Measurements from ENCODE around the gene GPC6.

Gene GPC6

GRCh38 chr13:93289053-93289452 is 62.4 kb downstream of the GPC6 start:
- Histone ChIP-seq H3K9me3 (replicated peaks in 1 of 2; ENCODE audit: control insufficient read depth in 2 of 2, insufficient read depth in 1 of 2, low read depth in 1 of 2, low read length in 2 of 2) (peaks cover 0 to 3% of the 10 kb centered on the region in 2 donors), H3K36me3 (replicated peaks in 1 of 2; ENCODE audit: control insufficient read depth in 2 of 2, insufficient read depth in 2 of 2, low read length in 2 of 2) (no peaks in the 10 kb centered on the region), H2AK5ac (ENCODE audit: low read depth, low read length) (no peak overlapping the region), H3K4me1 (ENCODE audit: control insufficient read depth in 2 of 2, insufficient read depth in 1 of 2, low read depth in 1 of 2, low read length in 2 of 2) (peaks cover 0 to 7% of the 10 kb centered on the region in 2 donors), H3K4me3 (ENCODE audit: low read length in 2 of 2) (no peak overlapping the region), H2AFZ (ENCODE audit: low read length) (no peak overlapping the region), H3K79me1 (ENCODE audit: low read depth, low read length) (no peaks in the 10 kb centered on the region), H3K4me2 (ENCODE audit: insufficient read depth, low read length, poor library complexity, severe bottlenecking) (no peak overlapping the region), H3K14ac (ENCODE audit: low read length) (no peak overlapping the region), H3K9ac (ENCODE audit: low read depth, low read length, poor library complexity) (no peak overlapping the region), H2BK12ac (ENCODE audit: low read length) (no peak overlapping the region), H4K91ac (ENCODE audit: low read depth, low read length, poor library complexity) (no peak overlapping the region), H3K27ac (replicated peaks; ENCODE audit: low read length) (no peak overlapping the region), H2BK120ac (ENCODE audit: low read depth, low read length) (no peak overlapping the region), H3K4ac (ENCODE audit: low read length) (no peak overlapping the region), H4K8ac (ENCODE audit: low read depth, low read length) (no peak overlapping the region), H3K18ac (ENCODE audit: low read length) (no peak overlapping the region), H2BK5ac (ENCODE audit: low read length) (no peak overlapping the region), H2BK15ac (ENCODE audit: low read length) (no peak overlapping the region), H3K27me3 (ENCODE audit: control insufficient read depth in 3 of 3, insufficient read depth in 3 of 3, low read depth in 1 of 3, low read length in 3 of 3) (peaks cover 0 to 67% (median 0%) of the 10 kb centered on the region in 3 experiments), H3K23ac (ENCODE audit: low read depth, low read length, poor library complexity) (no peak overlapping the region)
- DNase-seq (ENCODE audit: low spot score) = no peak
- no CpG with 5 or more reads among the region's 4 CpGs for WGBS, 2 donors (ENCODE audit: extremely low coverage in 2 of 2, insufficient read length in 2 of 2, insufficient replicate concordance in 1 of 2)

- H3K18ac ChIP-seq (ENCODE audit: low read length) = no peak overlapping the region
- no peak overlapping the region for H2BK15ac ChIP-seq (ENCODE audit: low read length)
- no peak overlapping the region for H3K4ac ChIP-seq (ENCODE audit: low read length)
- H3K27me3 ChIP-seq (ENCODE audit: control insufficient read depth in 3 of 3, insufficient read depth in 3 of 3, low read depth in 1 of 3, low read length in 3 of 3) = peaks cover 0 to 68% (median 0%) of the 10 kb centered on the region in 3 experiments
- H2AK5ac ChIP-seq (ENCODE audit: low read depth, low read length) = no peak overlapping the region
- no peak overlapping the region for H3K9ac ChIP-seq (ENCODE audit: low read depth, low read length, poor library complexity)
- no peak overlapping the region for H4K8ac ChIP-seq (ENCODE audit: low read depth, low read length)
- H2BK5ac ChIP-seq (ENCODE audit: low read length) = no peak overlapping the region
- no peak overlapping the region for H3K23ac ChIP-seq (ENCODE audit: low read depth, low read length, poor library complexity)
- H3K79me1 ChIP-seq (ENCODE audit: low read depth, low read length) = no peaks in the 10 kb centered on the region
- peaks cover 0 to 3% of the 10 kb centered on the region in 2 donors for H3K9me3 ChIP-seq (replicated peaks in 1 of 2; ENCODE audit: control insufficient read depth in 2 of 2, insufficient read depth in 1 of 2, low read depth in 1 of 2, low read length in 2 of 2)
- peaks cover 0 to 13% of the 10 kb centered on the region in 2 donors for H3K4me1 ChIP-seq (ENCODE audit: control insufficient read depth in 2 of 2, insufficient read depth in 1 of 2, low read depth in 1 of 2, low read length in 2 of 2)
- no peak overlapping the region for H4K91ac ChIP-seq (ENCODE audit: low read depth, low read length, poor library complexity)
- H3K14ac ChIP-seq (ENCODE audit: low read length) = no peak overlapping the region
- H2AFZ ChIP-seq (ENCODE audit: low read length) = no peak overlapping the region
- no peak overlapping the region for H2BK12ac ChIP-seq (ENCODE audit: low read length)
- no peak overlapping the region for H3K27ac ChIP-seq (replicated peaks; ENCODE audit: low read length)
- no peak overlapping the region for H2BK120ac ChIP-seq (ENCODE audit: low read depth, low read length)
- DNase-seq (ENCODE audit: low spot score) = no peak
- no peak overlapping the region for H3K4me2 ChIP-seq (ENCODE audit: insufficient read depth, low read length, poor library complexity, severe bottlenecking)
- no peaks in the 10 kb centered on the region for H3K36me3 ChIP-seq (replicated peaks in 1 of 2; ENCODE audit: control insufficient read depth in 2 of 2, insufficient read depth in 2 of 2, low read length in 2 of 2)
- H3K4me3 ChIP-seq (ENCODE audit: low read length in 2 of 2) = no peak overlapping the region
- no CpG with 5 or more reads among the region's 1 CpG for WGBS, 2 donors (ENCODE audit: extremely low coverage in 2 of 2, insufficient read length in 2 of 2, insufficient replicate concordance in 1 of 2)
Measured at GRCh38 chr13:93289842-93290241, 63.2 kb downstream of the GPC6 start.

DNA sequence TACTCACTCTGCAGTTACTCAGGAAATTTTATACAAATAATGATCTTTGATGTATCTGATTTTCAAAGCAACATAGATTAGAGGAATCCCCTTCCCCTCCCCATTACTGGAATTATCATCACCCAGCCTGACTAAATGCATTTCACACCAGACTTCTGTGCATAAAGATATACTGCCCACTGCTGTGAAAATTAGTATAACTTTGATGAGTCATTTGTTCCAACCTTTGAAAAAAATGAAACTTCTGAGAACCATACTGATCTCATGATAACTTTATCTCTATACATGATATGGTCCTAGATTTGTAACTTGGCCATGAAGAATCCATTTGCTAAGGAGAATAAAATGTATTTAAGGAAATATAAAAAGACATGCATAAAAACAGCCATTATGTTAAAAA is 63.9 kb downstream of the GPC6 start:
- H3K18ac ChIP-seq (ENCODE audit: low read length) = no peak overlapping the region
- no peak overlapping the region for H2BK120ac ChIP-seq (ENCODE audit: low read depth, low read length)
- no peak overlapping the region for H3K4me2 ChIP-seq (ENCODE audit: insufficient read depth, low read length, poor library complexity, severe bottlenecking)
- no peak overlapping the region for H2AFZ ChIP-seq (ENCODE audit: low read length)
- H3K23ac ChIP-seq (ENCODE audit: low read depth, low read length, poor library complexity) = no peak overlapping the region
- H3K9me3 ChIP-seq (replicated peaks in 1 of 2; ENCODE audit: control insufficient read depth in 2 of 2, insufficient read depth in 1 of 2, low read depth in 1 of 2, low read length in 2 of 2) = peaks cover 0 to 3% of the 10 kb centered on the region in 2 donors
- H3K9ac ChIP-seq (ENCODE audit: low read depth, low read length, poor library complexity) = no peak overlapping the region
- H3K4me1 ChIP-seq (ENCODE audit: control insufficient read depth in 2 of 2, insufficient read depth in 1 of 2, low read depth in 1 of 2, low read length in 2 of 2) = peaks cover 0 to 14% of the 10 kb centered on the region in 2 donors
- no peak overlapping the region for H4K91ac ChIP-seq (ENCODE audit: low read depth, low read length, poor library complexity)
- no peak overlapping the region for H3K14ac ChIP-seq (ENCODE audit: low read length)
- H2BK12ac ChIP-seq (ENCODE audit: low read length) = no peak overlapping the region
- H2BK15ac ChIP-seq (ENCODE audit: low read length) = no peak overlapping the region
- peaks cover 0 to 75% (median 0%) of the 10 kb centered on the region in 3 experiments for H3K27me3 ChIP-seq (ENCODE audit: control insufficient read depth in 3 of 3, insufficient read depth in 3 of 3, low read depth in 1 of 3, low read length in 3 of 3)
- H3K4ac ChIP-seq (ENCODE audit: low read length) = no peak overlapping the region
- H3K27ac ChIP-seq (replicated peaks; ENCODE audit: low read length) = no peak overlapping the region
- no peak overlapping the region for H4K8ac ChIP-seq (ENCODE audit: low read depth, low read length)
- H2AK5ac ChIP-seq (ENCODE audit: low read depth, low read length) = no peak overlapping the region
- H3K36me3 ChIP-seq (replicated peaks in 1 of 2; ENCODE audit: control insufficient read depth in 2 of 2, insufficient read depth in 2 of 2, low read length in 2 of 2) = no peaks in the 10 kb centered on the region
- DNase-seq (ENCODE audit: low spot score) = no peak
- no peaks in the 10 kb centered on the region for H3K79me1 ChIP-seq (ENCODE audit: low read depth, low read length)
- no peak overlapping the region for H3K4me3 ChIP-seq (ENCODE audit: low read length in 2 of 2)
- H2BK5ac ChIP-seq (ENCODE audit: low read length) = no peak overlapping the region

DNA sequence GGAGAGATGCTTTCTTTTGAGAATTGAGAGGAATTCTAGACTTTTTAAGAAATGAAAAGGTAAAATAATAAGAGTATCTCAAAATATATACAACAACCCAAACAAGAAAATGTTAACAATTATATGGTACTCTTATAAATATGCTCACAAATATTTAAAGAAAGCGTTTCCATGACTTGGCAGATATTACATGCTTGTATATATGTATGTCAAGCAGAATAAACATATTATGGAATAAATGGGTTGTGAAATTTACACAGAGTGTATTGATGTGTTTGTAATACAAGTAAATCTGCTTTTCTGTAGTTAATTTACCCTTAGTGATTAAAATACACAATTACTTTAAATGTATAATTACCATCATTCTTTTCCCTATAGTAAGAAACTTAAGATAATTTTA is 65.8 kb downstream of the GPC6 start:
- Histone ChIP-seq H2BK12ac (ENCODE audit: low read length) (no peak overlapping the region), H3K18ac (ENCODE audit: low read length) (no peak overlapping the region), H3K14ac (ENCODE audit: low read length) (no peak overlapping the region), H2BK15ac (ENCODE audit: low read length) (no peak overlapping the region), H3K4me3 (ENCODE audit: low read length in 2 of 2) (no peak overlapping the region), H3K9ac (ENCODE audit: low read depth, low read length, poor library complexity) (no peak overlapping the region), H3K23ac (ENCODE audit: low read depth, low read length, poor library complexity) (no peak overlapping the region), H2BK120ac (ENCODE audit: low read depth, low read length) (no peak overlapping the region), H3K27me3 (ENCODE audit: control insufficient read depth in 3 of 3, insufficient read depth in 3 of 3, low read depth in 1 of 3, low read length in 3 of 3) (peaks cover 0 to 78% (median 0%) of the 10 kb centered on the region in 3 experiments), H3K4me1 (ENCODE audit: control insufficient read depth in 2 of 2, insufficient read depth in 1 of 2, low read depth in 1 of 2, low read length in 2 of 2) (peaks cover 0 to 13% of the 10 kb centered on the region in 2 donors), H3K4me2 (ENCODE audit: insufficient read depth, low read length, poor library complexity, severe bottlenecking) (no peak overlapping the region), H2AFZ (ENCODE audit: low read length) (no peak overlapping the region), H2BK5ac (ENCODE audit: low read length) (no peak overlapping the region), H3K36me3 (replicated peaks in 1 of 2; ENCODE audit: control insufficient read depth in 2 of 2, insufficient read depth in 2 of 2, low read length in 2 of 2) (no peaks in the 10 kb centered on the region), H3K4ac (ENCODE audit: low read length) (no peak overlapping the region), H3K9me3 (replicated peaks in 1 of 2; ENCODE audit: control insufficient read depth in 2 of 2, insufficient read depth in 1 of 2, low read depth in 1 of 2, low read length in 2 of 2) (peaks cover 0 to 3% of the 10 kb centered on the region in 2 donors), H4K91ac (ENCODE audit: low read depth, low read length, poor library complexity) (no peak overlapping the region), H3K79me1 (ENCODE audit: low read depth, low read length) (no peaks in the 10 kb centered on the region), H3K27ac (replicated peaks; ENCODE audit: low read length) (no peak overlapping the region), H2AK5ac (ENCODE audit: low read depth, low read length) (no peak overlapping the region), H4K8ac (ENCODE audit: low read depth, low read length) (no peak overlapping the region)
- no peak for DNase-seq (ENCODE audit: low spot score)
- WGBS, 2 donors (ENCODE audit: extremely low coverage in 2 of 2, insufficient read length in 2 of 2, insufficient replicate concordance in 1 of 2) = no CpG with 5 or more reads among the region's 1 CpG

All from neuronal stem cell (in vitro differentiated cells).